ENCODE data around the gene MED12L.

MED12L gene

GRCh38 chr3:151121016-151121415, 35.6 kb downstream of the MED12L start:
- no peaks in the 10 kb centered on the region for H3K9me3 ChIP-seq (replicated peaks; ENCODE audit: insufficient read depth, low read length)
- H3K4me2 ChIP-seq (ENCODE audit: low read depth, low read length) = no peak overlapping the region
- no peaks in the 10 kb centered on the region for H3K79me2 ChIP-seq (ENCODE audit: low read length)
- H3K4me1 ChIP-seq (ENCODE audit: low read length) = no peaks in the 10 kb centered on the region
- no peak overlapping the region for H3K4me3 ChIP-seq (ENCODE audit: low read length)
- H3K36me3 ChIP-seq (replicated peaks; ENCODE audit: insufficient read depth, low read length) = no peaks in the 10 kb centered on the region
- DNase-seq = no peak
- no peak overlapping the region for H3K27ac ChIP-seq (ENCODE audit: low read length)
- no peaks in the 10 kb centered on the region for H3F3A ChIP-seq (ENCODE audit: insufficient read depth, low read length)
- H3K9me2 ChIP-seq (replicated peaks; ENCODE audit: insufficient read depth, low read length) = no peaks in the 10 kb centered on the region
- H4K20me1 ChIP-seq (ENCODE audit: insufficient read depth, low read length) = no peaks in the 10 kb centered on the region
- no peak overlapping the region for H2AFZ ChIP-seq (ENCODE audit: low read length)
- no peak for TF ChIP-seq EZH2phosphoT487 (IDR thresholded peaks at IDR 0.05; ENCODE audit: low read length)
- TF ChIP-seq CTCF (IDR thresholded peaks at IDR 0.05; ENCODE audit: low read length) = no peak
- TF ChIP-seq EZH2 (optimal IDR thresholded peaks at IDR 0.05; ENCODE audit: low read depth, low read length) = no peak
- no peaks in the 10 kb centered on the region for H3K27me3 ChIP-seq (replicated peaks; ENCODE audit: insufficient read depth, low read length)
- no peak overlapping the region for H3K9ac ChIP-seq (ENCODE audit: low read length)

- Histone ChIP-seq H3K79me2 (ENCODE audit: low read length) (no peaks in the 10 kb centered on the region), H3K4me2 (ENCODE audit: low read depth, low read length) (no peak overlapping the region), H3K4me1 (ENCODE audit: low read length) (no peaks in the 10 kb centered on the region), H3K36me3 (replicated peaks; ENCODE audit: insufficient read depth, low read length) (no peaks in the 10 kb centered on the region), H2AFZ (ENCODE audit: low read length) (no peak overlapping the region), H3K9ac (ENCODE audit: low read length) (no peak overlapping the region), H3K9me2 (replicated peaks; ENCODE audit: insufficient read depth, low read length) (no peaks in the 10 kb centered on the region), H3K4me3 (ENCODE audit: low read length) (no peak overlapping the region), H3K27me3 (replicated peaks; ENCODE audit: insufficient read depth, low read length) (no peaks in the 10 kb centered on the region), H3K9me3 (replicated peaks; ENCODE audit: insufficient read depth, low read length) (no peaks in the 10 kb centered on the region), H3K27ac (ENCODE audit: low read length) (no peak overlapping the region), H4K20me1 (ENCODE audit: insufficient read depth, low read length) (no peaks in the 10 kb centered on the region), H3F3A (ENCODE audit: insufficient read depth, low read length) (no peaks in the 10 kb centered on the region)
- TF ChIP-seq EZH2 (optimal IDR thresholded peaks at IDR 0.05; ENCODE audit: low read depth, low read length) (no peak), CTCF (IDR thresholded peaks at IDR 0.05; ENCODE audit: low read length) (no peak), EZH2phosphoT487 (IDR thresholded peaks at IDR 0.05; ENCODE audit: low read length) (no peak)
- no peak for DNase-seq
Observed at GRCh38 chr3:151123827-151124226, 38.4 kb downstream of the MED12L start.

- Histone ChIP-seq H3K27me3 (replicated peaks; ENCODE audit: insufficient read depth, low read length) (no peaks in the 10 kb centered on the region), H3F3A (ENCODE audit: insufficient read depth, low read length) (no peaks in the 10 kb centered on the region), H3K9me2 (replicated peaks; ENCODE audit: insufficient read depth, low read length) (no peaks in the 10 kb centered on the region), H3K36me3 (replicated peaks; ENCODE audit: insufficient read depth, low read length) (no peaks in the 10 kb centered on the region), H3K4me3 (ENCODE audit: low read length) (no peak overlapping the region), H3K9ac (ENCODE audit: low read length) (no peak overlapping the region), H3K9me3 (replicated peaks; ENCODE audit: insufficient read depth, low read length) (no peaks in the 10 kb centered on the region), H3K4me2 (ENCODE audit: low read depth, low read length) (no peak overlapping the region), H3K79me2 (ENCODE audit: low read length) (no peaks in the 10 kb centered on the region), H4K20me1 (ENCODE audit: insufficient read depth, low read length) (no peaks in the 10 kb centered on the region), H3K4me1 (ENCODE audit: low read length) (no peaks in the 10 kb centered on the region), H3K27ac (ENCODE audit: low read length) (no peak overlapping the region), H2AFZ (ENCODE audit: low read length) (no peak overlapping the region)
- TF ChIP-seq EZH2 (optimal IDR thresholded peaks at IDR 0.05; ENCODE audit: low read depth, low read length) (no peak), CTCF (IDR thresholded peaks at IDR 0.05; ENCODE audit: low read length) (no peak), EZH2phosphoT487 (IDR thresholded peaks at IDR 0.05; ENCODE audit: low read length) (no peak)
- DNase-seq = no peak
Observed at GRCh38 chr3:151124476-151124875, 39.0 kb downstream of the MED12L start.
